ENCODE results near the gene BANF2. TPM values are rescaled to one million over a fixed set of nuclear protein-coding genes. Genes with fewer than 3 reads are reported as not detected.

The BANF2 gene
- polyA plus RNA-seq, 1 donor from 2014 or later: not detected

DNA sequence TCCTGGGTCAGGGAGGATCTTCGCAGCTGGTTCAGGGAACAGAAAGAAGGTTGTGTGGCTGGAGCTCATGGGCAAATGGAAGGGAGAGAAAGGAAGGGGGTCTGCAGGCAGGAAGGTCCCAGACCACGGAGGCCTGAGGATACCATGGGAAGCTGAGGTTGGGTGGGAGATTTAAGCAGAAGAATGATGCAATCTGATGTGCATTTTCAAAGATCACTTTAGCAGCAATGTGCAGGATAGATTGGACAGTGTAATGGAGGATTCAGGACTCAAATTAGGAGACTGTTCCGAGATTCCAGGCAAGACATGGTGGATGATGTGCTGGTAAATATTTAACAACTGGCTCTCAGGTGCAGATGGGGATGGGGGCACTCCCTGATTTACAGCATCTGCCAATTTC, 12.0 kb upstream of the BANF2 start:
- Histone ChIP-seq H2AFZ (ENCODE audit: low read depth, low read length) (no peak overlapping the region), H3K4me2 (ENCODE audit: low read length) (no peak overlapping the region), H3K9me3 (ENCODE audit: low read length) (no peaks in the 10 kb centered on the region), H4K20me1 (ENCODE audit: insufficient read depth) (no peaks in the 10 kb centered on the region), H3K4me3 (ENCODE audit: low read length) (no peak overlapping the region), H3K9me2 (ENCODE audit: insufficient read depth, low read length) (no peaks in the 10 kb centered on the region), H3K27me3 (ENCODE audit: insufficient read depth, low read depth, low read length) (no peaks in the 10 kb centered on the region), H3K79me2 (replicated peaks; ENCODE audit: insufficient read depth, low read length) (no peaks in the 10 kb centered on the region), H3K27ac (ENCODE audit: low read length) (no peak overlapping the region), H3F3A (ENCODE audit: insufficient read depth, low read length, poor library complexity, severe bottlenecking) (no peaks in the 10 kb centered on the region), H3K9ac (ENCODE audit: low read length) (no peak overlapping the region), H3K36me3 (ENCODE audit: insufficient read depth, low read length) (no peaks in the 10 kb centered on the region)
- no peak for TF ChIP-seq EZH2 (IDR thresholded peaks at IDR 0.05; ENCODE audit: borderline replicate concordance, insufficient read depth, low read length, poor library complexity, severe bottlenecking)
- TF ChIP-seq RAD21 (conservative IDR thresholded peaks at IDR 0.05): no peak
- TF ChIP-seq SMC3 (conservative IDR thresholded peaks at IDR 0.05; ENCODE audit: poor library complexity): no peak
- no peak for TF ChIP-seq EP300 (conservative IDR thresholded peaks at IDR 0.05; ENCODE audit: poor library complexity, severe bottlenecking)
- TF ChIP-seq, protein P1, sequence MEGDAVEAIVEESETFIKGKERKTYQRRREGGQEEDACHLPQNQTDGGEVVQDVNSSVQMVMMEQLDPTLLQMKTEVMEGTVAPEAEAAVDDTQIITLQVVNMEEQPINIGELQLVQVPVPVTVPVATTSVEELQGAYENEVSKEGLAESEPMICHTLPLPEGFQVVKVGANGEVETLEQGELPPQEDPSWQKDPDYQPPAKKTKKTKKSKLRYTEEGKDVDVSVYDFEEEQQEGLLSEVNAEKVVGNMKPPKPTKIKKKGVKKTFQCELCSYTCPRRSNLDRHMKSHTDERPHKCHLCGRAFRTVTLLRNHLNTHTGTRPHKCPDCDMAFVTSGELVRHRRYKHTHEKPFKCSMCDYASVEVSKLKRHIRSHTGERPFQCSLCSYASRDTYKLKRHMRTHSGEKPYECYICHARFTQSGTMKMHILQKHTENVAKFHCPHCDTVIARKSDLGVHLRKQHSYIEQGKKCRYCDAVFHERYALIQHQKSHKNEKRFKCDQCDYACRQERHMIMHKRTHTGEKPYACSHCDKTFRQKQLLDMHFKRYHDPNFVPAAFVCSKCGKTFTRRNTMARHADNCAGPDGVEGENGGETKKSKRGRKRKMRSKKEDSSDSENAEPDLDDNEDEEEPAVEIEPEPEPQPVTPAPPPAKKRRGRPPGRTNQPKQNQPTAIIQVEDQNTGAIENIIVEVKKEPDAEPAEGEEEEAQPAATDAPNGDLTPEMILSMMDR (IDR thresholded peaks at IDR 0.05; ENCODE audit: poor library complexity, severe bottlenecking): no peak
- TF ChIP-seq MXI1 (conservative IDR thresholded peaks at IDR 0.05; ENCODE audit: poor library complexity, severe bottlenecking): no peak
- no peak for TF ChIP-seq TAF1 (IDR thresholded peaks at IDR 0.05; ENCODE audit: low read depth)
- TF ChIP-seq, protein P2, sequence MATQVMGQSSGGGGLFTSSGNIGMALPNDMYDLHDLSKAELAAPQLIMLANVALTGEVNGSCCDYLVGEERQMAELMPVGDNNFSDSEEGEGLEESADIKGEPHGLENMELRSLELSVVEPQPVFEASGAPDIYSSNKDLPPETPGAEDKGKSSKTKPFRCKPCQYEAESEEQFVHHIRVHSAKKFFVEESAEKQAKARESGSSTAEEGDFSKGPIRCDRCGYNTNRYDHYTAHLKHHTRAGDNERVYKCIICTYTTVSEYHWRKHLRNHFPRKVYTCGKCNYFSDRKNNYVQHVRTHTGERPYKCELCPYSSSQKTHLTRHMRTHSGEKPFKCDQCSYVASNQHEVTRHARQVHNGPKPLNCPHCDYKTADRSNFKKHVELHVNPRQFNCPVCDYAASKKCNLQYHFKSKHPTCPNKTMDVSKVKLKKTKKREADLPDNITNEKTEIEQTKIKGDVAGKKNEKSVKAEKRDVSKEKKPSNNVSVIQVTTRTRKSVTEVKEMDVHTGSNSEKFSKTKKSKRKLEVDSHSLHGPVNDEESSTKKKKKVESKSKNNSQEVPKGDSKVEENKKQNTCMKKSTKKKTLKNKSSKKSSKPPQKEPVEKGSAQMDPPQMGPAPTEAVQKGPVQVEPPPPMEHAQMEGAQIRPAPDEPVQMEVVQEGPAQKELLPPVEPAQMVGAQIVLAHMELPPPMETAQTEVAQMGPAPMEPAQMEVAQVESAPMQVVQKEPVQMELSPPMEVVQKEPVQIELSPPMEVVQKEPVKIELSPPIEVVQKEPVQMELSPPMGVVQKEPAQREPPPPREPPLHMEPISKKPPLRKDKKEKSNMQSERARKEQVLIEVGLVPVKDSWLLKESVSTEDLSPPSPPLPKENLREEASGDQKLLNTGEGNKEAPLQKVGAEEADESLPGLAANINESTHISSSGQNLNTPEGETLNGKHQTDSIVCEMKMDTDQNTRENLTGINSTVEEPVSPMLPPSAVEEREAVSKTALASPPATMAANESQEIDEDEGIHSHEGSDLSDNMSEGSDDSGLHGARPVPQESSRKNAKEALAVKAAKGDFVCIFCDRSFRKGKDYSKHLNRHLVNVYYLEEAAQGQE (IDR thresholded peaks at IDR 0.05; ENCODE audit: borderline replicate concordance): no peak
- TF ChIP-seq POLR2AphosphoS5 (IDR thresholded peaks at IDR 0.05): no peak

DNA sequence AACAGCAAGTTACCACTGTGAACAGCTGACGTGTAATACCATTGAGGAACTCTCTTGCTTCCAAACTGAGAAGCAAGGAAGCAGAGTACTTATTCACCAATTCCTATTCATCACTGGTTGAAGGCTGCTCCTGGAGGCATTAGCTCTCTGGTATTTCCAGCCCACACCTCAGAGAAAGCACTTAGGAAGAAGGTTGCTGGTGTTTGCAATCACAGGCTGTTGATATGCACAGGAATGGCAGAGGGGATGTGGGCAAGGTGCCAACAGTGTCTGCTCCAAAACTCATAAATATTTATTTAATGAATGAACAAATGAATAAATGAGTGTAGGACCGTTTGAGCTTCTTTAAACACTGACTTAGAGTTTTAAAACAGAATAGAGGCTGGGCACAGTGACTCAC, 10.8 kb upstream of the BANF2 start:
- H3K9ac ChIP-seq (ENCODE audit: low read length): no peak overlapping the region
- TF ChIP-seq, protein P2 (IDR thresholded peaks at IDR 0.05; ENCODE audit: borderline replicate concordance): no peak
- TF ChIP-seq EZH2 (IDR thresholded peaks at IDR 0.05; ENCODE audit: borderline replicate concordance, insufficient read depth, low read length, poor library complexity, severe bottlenecking): no peak
- TF ChIP-seq, protein P1 (IDR thresholded peaks at IDR 0.05; ENCODE audit: poor library complexity, severe bottlenecking): no peak
- TF ChIP-seq EP300 (conservative IDR thresholded peaks at IDR 0.05; ENCODE audit: poor library complexity, severe bottlenecking): no peak
- TF ChIP-seq SMC3 (conservative IDR thresholded peaks at IDR 0.05; ENCODE audit: poor library complexity): no peak
- no peak for TF ChIP-seq TAF1 (IDR thresholded peaks at IDR 0.05; ENCODE audit: low read depth)
- TF ChIP-seq RAD21 (conservative IDR thresholded peaks at IDR 0.05): no peak
- no peak overlapping the region for H3K4me2 ChIP-seq (ENCODE audit: low read length)
- H2AFZ ChIP-seq (ENCODE audit: low read depth, low read length): no peak overlapping the region
- H3K36me3 ChIP-seq (ENCODE audit: insufficient read depth, low read length): no peaks in the 10 kb centered on the region
- H3K27me3 ChIP-seq (ENCODE audit: insufficient read depth, low read depth, low read length): no peaks in the 10 kb centered on the region
- H3K79me2 ChIP-seq (replicated peaks; ENCODE audit: insufficient read depth, low read length): no peaks in the 10 kb centered on the region
- H3K4me3 ChIP-seq (ENCODE audit: low read length): no peak overlapping the region
- no peaks in the 10 kb centered on the region for H3F3A ChIP-seq (ENCODE audit: insufficient read depth, low read length, poor library complexity, severe bottlenecking)
- no peaks in the 10 kb centered on the region for H3K9me3 ChIP-seq (ENCODE audit: low read length)
- H3K9me2 ChIP-seq (ENCODE audit: insufficient read depth, low read length): no peaks in the 10 kb centered on the region
- H4K20me1 ChIP-seq (ENCODE audit: insufficient read depth): no peaks in the 10 kb centered on the region
- H3K27ac ChIP-seq (ENCODE audit: low read length): no peak overlapping the region

Measured in neural cell (in vitro differentiated cells).